ENCODE results near the gene NHEJ1. TPM values are rescaled to one million over a fixed set of nuclear protein-coding genes. Genes with fewer than 3 reads are reported as not detected.

NHEJ1 gene
- total RNA-seq, 2 donors from 2014 or later: 8.9 to 11.6 TPM

DNA sequence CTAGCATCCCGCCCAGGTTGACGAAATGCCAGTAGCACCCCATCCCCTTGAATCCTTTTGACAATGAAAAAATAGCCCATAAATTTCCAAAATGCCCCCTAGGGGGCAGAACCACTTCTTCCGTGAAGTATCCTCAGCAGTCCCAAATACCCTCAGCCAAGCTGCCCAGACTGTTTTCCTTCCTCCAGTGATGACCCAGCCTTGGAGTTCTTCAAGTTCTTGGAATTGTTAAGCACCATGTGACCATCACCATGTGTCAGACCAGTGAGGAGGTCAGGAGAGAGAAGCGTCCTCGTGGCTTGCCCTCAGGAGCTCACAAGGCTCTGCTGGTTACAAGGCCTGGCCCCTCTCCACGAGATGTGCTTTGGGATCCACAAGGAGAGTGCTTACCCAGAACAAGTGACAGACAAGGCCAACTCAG is 10.6 kb upstream of the NHEJ1 start:
- intact Hi-C loops (cut with DNase I): no loop called here
- no peak for DNase-seq (ENCODE audit: low spot score)

DNA sequence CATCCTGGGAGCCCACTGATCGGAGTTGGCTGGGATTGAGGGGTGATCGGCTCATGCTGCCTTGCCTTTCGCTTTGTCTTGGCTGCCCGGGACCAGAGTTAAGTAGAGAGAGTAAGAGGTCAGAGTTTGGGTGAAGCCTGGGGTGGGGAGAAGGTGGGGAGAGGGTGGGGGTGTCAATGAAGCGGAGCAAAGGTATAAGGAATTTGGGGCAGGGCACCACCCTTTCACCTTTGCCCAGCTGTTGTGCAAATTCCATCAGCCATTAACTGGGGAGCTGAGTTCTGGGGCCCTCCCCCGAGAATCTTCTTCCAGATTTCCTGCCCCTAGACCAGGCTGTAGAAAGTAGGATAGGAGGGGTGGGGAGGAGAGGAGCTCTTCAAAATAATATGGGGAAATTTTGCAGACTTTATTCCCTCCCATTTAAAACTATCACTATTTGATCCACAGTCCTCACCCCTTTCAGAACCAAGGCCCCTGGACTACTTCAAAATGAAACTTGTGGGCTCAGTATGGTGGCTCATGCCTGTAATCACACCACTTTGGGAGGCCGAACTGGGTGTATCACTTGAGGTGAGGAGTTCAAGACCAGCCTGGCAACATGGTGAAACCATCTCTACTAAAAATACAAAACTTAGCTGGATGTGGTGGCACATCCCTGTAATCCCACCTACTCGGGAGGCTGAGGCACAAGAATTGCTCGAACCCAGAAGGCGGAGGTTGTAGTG is 9.5 kb upstream of the NHEJ1 start, which contains the start of gene SLC23A3:
SLC23A3 (minus strand) TSS at position 100 of the 725 bp plus-strand sequence; CDS start at position 55, 45 bp downstream.
- DNase-seq (ENCODE audit: low spot score): no peak
- intact Hi-C loops (cut with DNase I): loop anchor here in 1 of 2 donors (10.0 kb wide), 1 partner anchor 215 kb away; the partner anchor contains the start of gene DNPEP

DNA sequence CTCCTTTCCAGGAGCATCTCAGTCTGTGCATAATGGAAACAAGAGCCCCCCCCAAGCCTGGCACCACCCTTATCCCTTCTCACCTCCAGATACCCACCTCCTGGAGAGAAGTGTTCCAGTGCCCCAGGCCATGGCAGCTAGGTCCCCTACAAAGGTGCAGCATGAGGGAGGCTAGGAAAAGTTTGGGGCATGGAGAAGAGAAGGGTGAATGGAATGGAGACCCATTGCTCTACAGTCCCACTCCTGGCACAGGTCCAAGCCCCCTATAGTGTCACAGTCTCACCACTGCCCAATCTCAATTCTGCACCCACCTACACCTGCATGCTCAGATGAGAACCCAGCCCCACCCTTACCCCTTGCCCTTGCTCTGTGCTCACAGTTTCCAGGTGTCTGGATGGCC is 8.3 kb upstream of the NHEJ1 start:
- intact Hi-C loops (cut with DNase I): loop anchor here in 1 of 2 donors (10.0 kb wide), 1 partner anchor 216 kb away; the partner anchor contains the start of gene DNPEP
- no peak for DNase-seq (ENCODE audit: low spot score)

DNA sequence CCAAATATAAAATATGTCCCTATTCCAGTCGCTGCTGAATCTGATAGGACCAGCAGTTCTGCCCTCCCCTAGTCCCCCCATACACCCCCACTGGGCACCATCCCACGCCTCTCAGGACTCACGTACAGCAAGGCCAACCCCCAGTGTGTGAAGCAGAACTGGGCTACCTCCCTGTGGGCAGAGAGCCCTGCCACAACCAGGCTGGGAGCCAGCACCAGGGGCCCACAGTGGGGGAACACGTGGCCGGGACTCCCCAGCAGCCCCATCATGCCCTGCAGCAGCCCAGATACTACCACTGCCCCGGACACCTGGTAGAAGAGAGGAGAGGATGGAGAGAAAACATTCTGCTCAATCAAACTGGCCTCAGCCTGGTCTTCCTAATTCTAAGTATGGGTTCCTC is 7.9 kb upstream of the NHEJ1 start:
- intact Hi-C loops (cut with DNase I): loop anchor here in 1 of 2 donors (10.0 kb wide), 1 partner anchor 216 kb away; the partner anchor contains the start of gene DNPEP
- no peak for DNase-seq (ENCODE audit: low spot score)

DNA sequence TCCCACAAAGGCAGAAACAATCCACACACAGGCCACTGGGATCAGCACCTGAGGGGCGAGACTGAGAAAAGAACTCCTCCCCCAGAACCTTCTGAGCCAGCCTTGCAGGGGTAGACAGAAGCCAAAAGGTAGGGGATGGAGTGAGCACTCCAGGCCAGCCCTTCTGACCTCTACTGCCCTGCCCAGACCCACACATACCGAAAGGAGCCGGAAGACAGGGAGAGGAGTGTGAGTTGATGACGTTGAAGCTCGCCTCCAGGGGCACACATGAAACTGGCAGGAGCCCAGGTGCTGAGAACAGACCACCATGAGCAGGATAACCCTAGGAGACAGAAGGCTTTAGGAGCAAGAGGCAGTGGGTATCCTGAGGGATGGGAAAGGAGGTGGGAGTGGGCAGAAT is 7.4 kb upstream of the NHEJ1 start:
- DNase-seq (ENCODE audit: low spot score): no peak
- intact Hi-C loops (cut with DNase I): loop anchor here in 1 of 2 donors (10.0 kb wide), 1 partner anchor 217 kb away; the partner anchor contains the start of gene DNPEP

DNA sequence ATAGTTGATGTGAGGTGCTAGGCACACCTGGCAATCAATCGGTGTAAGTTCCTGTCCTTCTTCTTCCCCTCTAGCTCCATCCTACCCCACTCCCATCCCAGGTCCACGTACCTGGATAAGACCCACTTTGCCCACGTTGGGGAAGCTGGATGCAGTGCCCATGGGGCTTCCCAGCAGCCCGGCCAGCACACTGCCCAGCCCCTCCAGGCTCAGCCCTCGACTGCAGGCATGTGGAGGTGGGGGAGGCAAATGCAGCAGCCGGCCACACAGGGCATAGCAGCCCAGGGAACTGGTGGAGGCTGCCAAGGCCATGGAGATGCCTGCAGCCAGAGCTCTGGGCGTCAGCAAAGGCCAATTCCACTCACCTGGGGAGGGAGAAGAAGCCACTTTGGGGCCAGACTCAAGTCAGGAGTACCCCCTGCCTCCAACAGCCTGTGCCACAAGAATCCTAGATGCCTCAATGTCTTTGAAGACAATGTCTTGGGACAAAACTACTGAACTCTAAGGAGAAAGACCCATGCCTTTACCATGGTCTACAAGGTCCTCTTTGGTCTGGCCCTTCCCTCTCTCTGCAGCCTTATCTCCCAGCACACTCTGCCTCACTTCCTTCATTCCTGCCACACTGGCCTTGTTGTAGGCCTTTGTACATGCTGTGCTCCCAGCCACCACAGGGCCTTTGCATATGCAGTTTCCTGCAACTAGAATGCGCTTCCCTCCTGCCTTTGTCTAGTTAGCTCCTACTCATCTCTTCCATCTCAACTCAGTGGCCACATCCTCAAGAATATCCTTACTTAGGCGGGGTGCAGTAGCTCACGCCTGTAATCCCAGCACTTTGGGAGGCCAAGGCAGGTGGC is 4.7 kb upstream of the NHEJ1 start:
- DNase-seq (ENCODE audit: low spot score): no peak
- intact Hi-C loops (cut with DNase I): loop anchor here in 1 of 2 donors (10.0 kb wide), 1 partner anchor 220 kb away; the partner anchor contains the start of gene DNPEP

DNA sequence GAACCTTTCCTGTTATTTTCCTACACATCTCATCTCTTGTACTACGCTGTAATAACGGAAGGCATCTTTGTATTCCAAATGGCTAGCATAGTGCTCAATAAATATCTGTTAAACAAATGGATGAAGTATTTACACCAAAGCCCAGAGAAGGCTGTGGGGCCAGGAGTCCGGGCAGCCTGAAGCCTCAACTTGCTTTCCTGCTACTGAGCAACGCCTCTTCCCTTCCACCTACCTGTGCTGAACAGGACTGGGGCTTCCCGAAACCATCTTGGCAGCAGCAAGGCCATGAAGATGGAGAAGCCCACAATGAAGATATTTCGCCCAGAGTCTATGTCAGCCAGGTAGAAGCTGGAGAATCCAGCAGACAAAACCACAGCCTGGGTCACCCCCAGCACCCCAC is 2.5 kb upstream of the NHEJ1 start:
- intact Hi-C loops (cut with DNase I): loop anchor here (5.0 to 10.0 kb wide), 2 partner anchors 134 to 222 kb away; partner anchors contain the start of gene DNPEP (in 1 of the 2)
- no peak for DNase-seq (ENCODE audit: low spot score)

DNA sequence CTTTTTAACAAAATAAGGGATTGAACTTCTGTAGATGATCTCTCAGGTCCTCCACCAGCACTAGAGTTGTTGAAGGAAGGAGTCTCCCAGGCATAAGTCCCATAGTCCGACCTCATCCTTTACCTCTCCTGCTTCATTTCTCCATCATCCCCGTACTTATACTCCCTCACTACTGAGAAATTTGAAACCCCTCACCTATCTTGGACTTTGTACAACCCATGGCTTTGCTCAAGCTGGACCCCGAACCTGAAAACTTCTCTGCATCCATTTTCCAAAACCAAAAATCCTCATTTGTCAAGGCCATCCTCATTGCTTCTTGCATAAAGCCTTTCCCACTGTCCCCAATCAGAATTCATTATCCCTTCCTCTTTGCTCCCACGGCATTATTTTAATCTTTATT is 482 bp upstream of the NHEJ1 start:
- intact Hi-C loops (cut with DNase I): loop anchor here (5.0 to 10.0 kb wide), 2 partner anchors 136 to 224 kb away; partner anchors contain the start of gene DNPEP (in 1 of the 2)
- DNase-seq (ENCODE audit: low spot score): no peak

DNA sequence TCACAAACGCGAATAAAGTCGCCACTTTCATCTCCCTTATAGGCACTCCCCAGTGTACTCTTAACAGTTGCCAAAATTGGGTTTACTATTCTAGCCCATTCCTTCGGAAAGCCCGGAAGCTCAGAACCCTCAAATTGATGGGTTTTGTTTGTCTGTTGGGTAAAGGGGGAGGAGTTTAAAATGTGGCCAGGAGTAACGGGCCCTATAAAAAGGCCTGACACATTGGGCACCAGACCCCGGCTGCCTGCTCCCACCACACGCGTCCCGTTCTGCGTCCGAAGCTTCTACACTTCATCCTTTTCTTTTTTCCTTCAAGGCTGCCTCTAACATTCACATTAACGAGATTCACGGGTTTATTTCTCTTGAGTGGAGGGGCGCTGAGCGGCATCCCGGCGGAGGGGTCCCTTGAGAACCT is 837 bp downstream of the NHEJ1 start:
- intact Hi-C loops (cut with DNase I): loop anchor here (5.0 to 10.0 kb wide), 2 partner anchors 138 to 225 kb away; partner anchors contain the start of gene DNPEP (in 1 of the 2)
- no peak for DNase-seq (ENCODE audit: low spot score)

DNA sequence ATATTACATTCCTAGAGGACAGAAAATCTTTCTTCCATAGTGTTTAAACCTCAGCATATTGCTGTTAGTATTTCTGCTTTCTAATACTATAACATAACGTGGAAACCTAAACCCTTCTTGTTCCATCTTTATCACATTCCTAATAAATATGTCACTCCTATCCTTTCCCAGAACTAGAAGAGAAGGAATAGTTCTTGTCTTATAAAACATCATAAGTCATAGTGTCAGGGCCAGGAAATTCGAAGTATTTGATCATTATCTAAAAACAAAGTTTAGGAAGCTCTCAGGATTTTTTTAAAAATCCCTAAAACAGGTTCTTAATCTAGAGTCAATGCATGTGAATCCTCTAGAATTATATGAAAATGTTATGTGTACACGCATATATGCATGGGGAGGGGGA is 2.0 kb downstream of the NHEJ1 start:
- intact Hi-C loops (cut with DNase I): no loop called here
- DNase-seq (ENCODE audit: low spot score): no peak

DNA sequence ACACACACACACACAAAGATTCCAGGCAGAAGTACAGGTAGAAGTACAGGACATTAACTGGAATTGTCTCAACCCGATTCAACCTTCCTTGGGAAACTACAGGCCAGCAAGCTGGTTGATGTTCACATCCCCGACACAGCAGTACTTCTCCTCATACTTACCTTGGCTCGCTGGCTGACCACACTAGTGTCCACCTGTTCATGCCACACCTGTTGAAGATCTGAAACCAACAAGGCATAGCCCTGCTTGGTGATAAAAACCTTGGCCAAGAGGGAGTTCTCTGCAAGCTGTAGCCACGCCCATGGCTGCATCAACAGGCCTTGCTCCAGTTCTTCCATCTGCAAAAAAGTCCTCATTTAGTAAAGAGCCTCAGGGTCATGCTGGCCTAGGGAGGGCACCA is 2.6 kb downstream of the NHEJ1 start:
- DNase-seq (ENCODE audit: low spot score): no peak
- intact Hi-C loops (cut with DNase I): no loop called here

DNA sequence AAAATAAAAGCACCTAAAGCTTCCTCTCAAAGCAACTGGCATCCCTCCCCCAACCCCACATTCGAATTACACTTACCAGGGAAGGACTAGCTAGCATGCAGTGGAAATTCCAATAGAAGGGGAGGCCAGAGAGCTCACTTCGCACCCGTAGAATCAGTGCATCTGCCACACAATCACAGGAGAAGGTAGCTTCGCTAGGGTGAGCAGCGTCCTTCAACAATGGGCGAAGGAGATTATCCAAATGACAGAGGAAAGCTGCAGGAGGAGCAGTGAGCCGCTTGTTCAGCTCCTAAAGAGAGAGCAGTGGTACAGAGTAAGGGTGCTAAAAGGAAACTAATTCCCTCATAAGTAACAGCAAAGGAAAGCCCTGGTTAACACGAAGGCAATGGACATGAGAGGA is 3.2 kb downstream of the NHEJ1 start:
- intact Hi-C loops (cut with DNase I): no loop called here
- no peak for DNase-seq (ENCODE audit: low spot score)

DNA sequence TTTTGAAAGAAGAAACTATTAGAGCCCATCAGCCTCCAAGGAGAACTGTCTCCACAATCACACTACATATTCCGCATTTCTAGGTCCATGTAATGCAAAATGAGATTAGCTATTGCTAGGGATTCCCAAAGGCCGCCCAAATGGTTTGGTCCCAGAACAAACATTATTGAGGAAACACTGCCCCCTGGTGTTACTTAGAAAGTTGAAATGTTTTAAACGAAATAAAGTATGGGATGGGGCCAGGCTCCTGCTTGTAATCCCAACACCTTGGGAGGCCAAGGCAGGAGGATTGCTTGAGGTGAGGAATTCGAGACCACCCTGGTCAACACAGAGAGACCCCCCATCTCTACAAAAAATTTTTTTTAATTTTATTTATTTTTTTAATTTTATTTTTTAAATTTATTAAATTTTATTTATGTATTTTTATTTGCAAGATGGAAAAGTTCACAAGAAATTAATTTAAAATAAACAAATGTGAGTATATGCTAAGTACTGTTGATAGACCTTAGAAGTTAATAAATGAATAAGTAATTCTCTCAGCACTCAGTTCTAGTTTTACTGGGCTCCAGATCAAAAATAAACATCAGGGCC is 5.5 kb downstream of the NHEJ1 start:
- DNase-seq (ENCODE audit: low spot score): no peak
- intact Hi-C loops (cut with DNase I): no loop called here

DNA sequence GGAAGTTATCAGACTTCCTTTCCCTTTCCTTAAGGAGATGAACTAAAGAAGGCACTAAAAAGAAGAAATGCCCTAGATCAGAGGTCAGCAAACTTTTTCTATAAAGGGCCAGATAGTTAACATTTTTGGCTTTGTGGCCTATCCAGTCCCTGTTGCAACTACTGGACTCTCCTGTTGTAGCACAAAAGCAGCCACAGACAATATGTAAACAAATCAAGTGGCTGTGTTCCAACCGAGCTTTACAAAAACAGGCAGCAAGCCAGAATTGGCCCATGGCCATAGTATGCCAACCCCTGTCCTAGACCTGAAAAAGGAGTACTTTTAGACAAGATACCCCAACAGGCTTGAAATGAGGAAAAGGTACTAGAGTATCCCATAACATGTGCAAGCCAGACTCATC is 10.9 kb downstream of the NHEJ1 start:
- DNase-seq (ENCODE audit: low spot score): no peak
- intact Hi-C loops (cut with DNase I): no loop called here

DNA sequence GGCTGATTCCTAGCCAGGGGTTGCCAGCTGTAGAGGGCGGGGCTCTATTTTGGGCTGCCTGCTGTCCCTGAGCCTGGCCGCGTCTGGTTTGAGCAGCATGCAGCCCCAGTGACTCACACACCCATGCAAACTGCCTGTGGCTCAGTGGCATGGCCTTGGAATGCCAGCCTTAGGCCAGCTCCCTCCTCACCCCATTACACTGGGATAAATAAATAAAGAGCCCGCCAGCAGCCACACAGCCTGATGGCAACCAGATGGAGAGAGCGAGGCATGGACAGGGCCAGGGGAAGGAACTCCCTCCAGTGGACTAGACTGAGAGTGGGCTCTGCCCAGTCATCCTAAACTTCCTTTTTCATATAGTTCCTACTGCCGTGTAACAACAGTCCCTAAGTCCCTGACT is 18.3 kb downstream of the NHEJ1 start:
- intact Hi-C loops (cut with DNase I): no loop called here
- DNase-seq (ENCODE audit: low spot score): no peak

DNA sequence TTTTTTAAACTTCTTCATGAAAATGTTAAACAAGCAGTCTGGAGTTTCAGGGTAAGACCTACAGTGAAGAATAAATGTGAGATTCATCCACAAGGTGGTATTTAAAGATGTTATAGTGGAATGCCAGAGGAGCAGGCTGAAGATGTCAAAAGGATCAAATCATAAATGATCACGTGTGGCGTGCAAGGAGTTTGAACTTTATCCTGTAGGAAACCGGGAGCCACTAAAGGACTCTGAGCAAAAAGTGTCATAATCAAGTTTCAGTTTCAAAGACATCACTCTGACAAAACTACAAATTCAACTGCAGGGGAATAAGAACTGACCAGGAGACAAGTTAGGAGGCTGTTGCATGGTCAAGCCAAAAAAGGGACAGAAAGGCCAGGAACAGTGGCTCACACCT is 19.9 kb downstream of the NHEJ1 start:
- no peak for DNase-seq (ENCODE audit: low spot score)
- intact Hi-C loops (cut with DNase I): no loop called here

DNA sequence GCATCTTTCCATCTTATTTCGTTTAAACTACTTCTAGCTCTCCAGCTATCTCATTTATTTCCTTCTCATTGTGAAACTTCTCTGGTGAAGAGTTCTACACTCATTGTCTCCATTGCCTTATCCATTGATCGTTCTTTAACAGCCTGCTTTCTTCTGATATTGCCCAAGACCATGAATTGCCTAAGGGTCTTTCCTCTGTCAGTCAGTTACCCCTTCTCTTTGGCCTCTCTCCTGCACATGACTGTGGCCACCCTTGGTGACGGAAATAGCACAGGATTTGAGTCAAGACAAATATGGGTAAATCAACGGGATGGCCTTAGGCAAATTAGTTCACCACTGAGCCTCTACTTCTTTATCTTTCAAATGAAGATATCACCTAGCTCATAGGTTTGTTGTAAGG is 26.6 kb downstream of the NHEJ1 start:
- no peak for DNase-seq (ENCODE audit: low spot score)
- intact Hi-C loops (cut with DNase I): no loop called here

DNA sequence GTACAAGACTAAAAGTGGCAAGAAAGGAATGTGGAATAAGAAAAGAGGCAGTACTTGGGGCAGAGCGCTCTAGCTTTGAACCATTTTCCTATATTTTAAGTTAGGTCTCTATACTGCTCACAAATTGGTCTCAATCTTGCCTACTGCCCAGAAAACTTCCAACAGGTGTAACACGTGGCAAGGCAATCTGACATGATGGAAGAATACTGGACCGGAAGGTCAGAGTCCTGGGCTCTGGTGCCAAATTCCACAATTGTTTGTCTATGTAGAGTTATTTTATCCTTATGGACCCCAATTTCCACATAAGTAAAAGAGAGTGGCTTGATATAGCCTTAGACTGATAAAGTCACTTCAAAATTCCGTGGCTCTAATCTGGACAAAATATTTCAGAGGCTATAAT is 28.9 kb downstream of the NHEJ1 start:
- intact Hi-C loops (cut with DNase I): no loop called here
- no peak for DNase-seq (ENCODE audit: low spot score)

DNA sequence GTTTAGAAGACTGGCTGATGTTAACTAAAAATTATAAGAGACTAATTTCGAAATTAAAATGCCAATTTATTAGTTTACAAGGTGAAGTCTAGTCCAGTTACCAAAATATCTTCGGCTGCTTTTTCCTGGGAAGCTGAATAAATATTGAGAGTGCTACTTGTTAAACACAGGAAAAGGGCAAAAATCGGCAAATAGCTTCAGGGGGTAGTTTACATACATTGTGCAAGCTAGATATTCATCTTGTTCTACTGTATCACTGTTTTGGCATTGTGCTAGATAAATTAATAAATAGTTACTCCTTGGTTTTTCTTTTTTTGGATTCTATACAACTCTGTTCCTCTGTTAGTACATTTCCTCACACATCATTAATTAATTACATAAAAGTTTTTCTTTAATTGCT is 29.3 kb downstream of the NHEJ1 start:
- DNase-seq (ENCODE audit: low spot score): no peak
- intact Hi-C loops (cut with DNase I): no loop called here

DNA sequence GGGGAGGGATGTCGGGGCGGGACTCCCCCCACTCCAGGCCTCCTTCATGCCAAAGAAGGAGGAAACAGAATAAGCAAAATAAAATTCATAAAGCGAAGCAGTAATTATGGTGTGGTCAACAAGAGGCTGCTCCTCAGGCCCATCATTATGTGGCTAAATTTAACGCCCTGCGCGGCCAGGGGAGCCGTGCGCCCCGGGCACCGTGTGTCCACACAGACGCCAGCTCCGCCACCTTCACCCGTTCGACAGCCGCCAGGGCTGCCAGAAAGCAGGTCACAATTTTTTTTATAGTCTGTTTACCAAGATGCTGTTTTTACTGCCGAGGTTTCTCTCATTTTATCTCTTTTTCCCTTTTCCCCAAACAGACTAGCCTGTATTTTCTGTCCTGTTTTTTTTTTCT is 31.0 kb downstream of the NHEJ1 start:
- intact Hi-C loops (cut with DNase I): no loop called here
- no peak for DNase-seq (ENCODE audit: low spot score)
